ENCODE results near the gene APPL2. TPM values are rescaled to one million over a fixed set of nuclear protein-coding genes. Genes with fewer than 3 reads are reported as not detected.
A peak's percentile ranks its signal among the peaks of the same experiment; 100 is the strongest.

The APPL2 gene
- total and polyA plus RNA-seq, 7 donors: 15.3 to 116 (median 46.5) TPM

DNA sequence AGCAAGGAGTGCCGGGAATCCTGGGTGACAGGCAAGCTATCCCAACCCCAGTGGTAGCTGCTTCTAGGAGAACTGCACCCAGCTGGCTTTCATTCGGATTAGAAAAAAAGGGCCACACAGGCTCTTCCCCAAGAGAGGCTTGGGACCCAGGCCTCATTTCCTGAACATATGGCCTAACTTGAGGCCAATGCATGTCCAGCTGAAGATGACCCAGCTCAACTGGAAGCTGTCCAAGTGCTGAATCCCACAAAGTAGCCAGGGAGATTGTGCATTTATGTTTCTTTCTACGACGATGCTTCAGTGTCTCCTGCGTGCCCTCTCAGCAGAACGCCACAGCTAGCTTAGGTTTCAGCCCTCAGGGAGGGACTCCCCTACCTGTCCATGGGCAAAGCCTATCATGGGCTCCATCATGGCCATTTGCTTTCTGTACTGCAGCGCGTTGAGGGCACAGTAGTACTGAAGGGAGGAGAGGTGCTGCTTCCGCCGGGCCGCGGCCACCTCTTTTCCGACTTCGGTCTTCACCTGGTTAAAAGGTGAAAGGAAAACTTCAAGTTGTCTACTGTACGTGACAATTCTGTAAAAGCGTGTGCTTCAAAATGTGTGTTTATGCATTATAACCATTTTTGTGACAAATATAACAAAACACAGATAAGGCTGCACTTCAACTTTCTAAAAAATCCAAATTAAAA, 29.1 kb downstream of the APPL2 start:
- DNase-seq: no peak
- H3K36me3 ChIP-seq: peaks cover 16 to 96% (median 58%) of the 10 kb centered on the region in 4 donors
- no peak for TF ChIP-seq POLR2AphosphoS5 (IDR thresholded peaks at IDR 0.05)
- TF ChIP-seq POLR2A (IDR thresholded peaks at IDR 0.05): no peak
- TF ChIP-seq, protein P1, sequence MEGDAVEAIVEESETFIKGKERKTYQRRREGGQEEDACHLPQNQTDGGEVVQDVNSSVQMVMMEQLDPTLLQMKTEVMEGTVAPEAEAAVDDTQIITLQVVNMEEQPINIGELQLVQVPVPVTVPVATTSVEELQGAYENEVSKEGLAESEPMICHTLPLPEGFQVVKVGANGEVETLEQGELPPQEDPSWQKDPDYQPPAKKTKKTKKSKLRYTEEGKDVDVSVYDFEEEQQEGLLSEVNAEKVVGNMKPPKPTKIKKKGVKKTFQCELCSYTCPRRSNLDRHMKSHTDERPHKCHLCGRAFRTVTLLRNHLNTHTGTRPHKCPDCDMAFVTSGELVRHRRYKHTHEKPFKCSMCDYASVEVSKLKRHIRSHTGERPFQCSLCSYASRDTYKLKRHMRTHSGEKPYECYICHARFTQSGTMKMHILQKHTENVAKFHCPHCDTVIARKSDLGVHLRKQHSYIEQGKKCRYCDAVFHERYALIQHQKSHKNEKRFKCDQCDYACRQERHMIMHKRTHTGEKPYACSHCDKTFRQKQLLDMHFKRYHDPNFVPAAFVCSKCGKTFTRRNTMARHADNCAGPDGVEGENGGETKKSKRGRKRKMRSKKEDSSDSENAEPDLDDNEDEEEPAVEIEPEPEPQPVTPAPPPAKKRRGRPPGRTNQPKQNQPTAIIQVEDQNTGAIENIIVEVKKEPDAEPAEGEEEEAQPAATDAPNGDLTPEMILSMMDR (IDR thresholded peaks at IDR 0.05): no peak
- peaks cover 0 to 4% (median 2%) of the 10 kb centered on the region in 4 donors for H3K4me1 ChIP-seq
- no peaks in the 10 kb centered on the region for H3K27me3 ChIP-seq
- no peak overlapping the region for H3K27ac ChIP-seq
- H3K9me3 ChIP-seq: no peaks in the 10 kb centered on the region
- 94 to 96% methylated on average over 16 of the region's 16 CpGs for WGBS, 2 donors
- intact Hi-C loops (cut with DNase I): no loop called here
- H3K4me3 ChIP-seq: no peak overlapping the region

DNA sequence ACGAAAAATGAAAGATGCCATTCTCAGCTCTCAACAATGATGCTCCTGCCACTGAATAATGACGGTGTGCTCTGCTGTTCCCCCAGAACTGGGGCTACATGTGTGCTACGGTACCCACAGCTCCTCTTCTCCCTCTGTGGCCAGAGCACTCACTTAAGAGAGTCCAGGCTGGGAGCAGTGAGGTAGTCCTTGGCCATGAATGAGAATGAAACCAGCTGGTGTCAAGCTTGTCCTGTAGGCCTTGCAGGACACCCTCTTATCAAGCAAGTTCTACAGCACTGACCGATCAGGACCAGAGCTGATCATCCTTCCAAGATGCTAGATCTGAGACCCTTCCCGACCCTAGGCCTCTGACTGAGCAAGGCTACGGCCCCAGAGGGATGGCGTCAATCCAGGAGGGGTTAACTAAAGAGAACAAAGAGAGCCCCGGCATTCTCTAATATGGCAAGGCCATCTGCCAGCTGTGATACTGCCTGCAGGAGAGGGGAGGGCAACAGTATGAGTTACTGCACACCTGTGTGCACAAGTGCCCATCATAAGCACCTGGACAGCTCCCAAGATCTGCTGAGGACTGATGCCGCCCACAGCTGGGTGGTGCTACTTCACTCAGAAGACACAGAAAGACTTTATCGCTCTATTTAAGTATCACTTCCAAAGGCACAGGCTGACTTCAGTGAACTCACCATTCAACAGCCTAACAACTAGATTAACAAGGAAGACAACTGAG, 30.5 kb downstream of the APPL2 start:
- 44 to 82% methylated on average over 10 of the region's 10 CpGs for WGBS, 2 donors
- DNase-seq: no peak
- Histone ChIP-seq H3K27me3 (no peaks in the 10 kb centered on the region), H3K27ac (peak overlapping the region in 1 of 4 donors; percentile 6), H3K9me3 (no peaks in the 10 kb centered on the region), H3K36me3 (peaks cover 16 to 88% (median 52%) of the 10 kb centered on the region in 4 donors), H3K4me3 (no peak overlapping the region), H3K4me1 (peaks cover 0 to 12% (median 5%) of the 10 kb centered on the region in 4 donors)
- intact Hi-C loops (cut with DNase I): no loop called here
- no peak for TF ChIP-seq POLR2AphosphoS5 (IDR thresholded peaks at IDR 0.05)
- no peak for TF ChIP-seq EP300 (IDR thresholded peaks at IDR 0.05)
- TF ChIP-seq, protein P1 (IDR thresholded peaks at IDR 0.05): no peak
- no peak for TF ChIP-seq POLR2A (IDR thresholded peaks at IDR 0.05)

DNA sequence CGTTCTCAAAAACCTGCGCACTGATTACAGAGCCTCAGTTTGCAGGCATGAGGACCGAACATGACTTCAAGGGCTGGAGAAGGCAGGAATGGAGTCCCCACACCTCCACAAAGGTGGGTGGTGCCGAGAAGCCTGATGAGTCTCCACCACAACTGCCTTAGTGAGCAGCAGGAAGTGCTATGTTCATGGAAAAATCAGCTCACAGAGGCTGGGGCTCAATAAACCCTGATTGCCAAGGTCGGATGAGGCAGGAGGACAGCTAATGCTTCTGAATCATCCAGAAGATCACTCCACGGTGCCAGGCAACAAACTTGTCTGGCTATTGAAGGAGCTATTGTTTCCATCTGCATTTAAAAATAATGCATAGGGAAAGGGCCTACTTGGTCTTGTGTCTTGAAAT, 31.1 kb downstream of the APPL2 start:
- Histone ChIP-seq H3K27ac (peak overlapping the region in 1 of 4 donors; percentile 6), H3K4me3 (no peak overlapping the region), H3K9me3 (no peaks in the 10 kb centered on the region), H3K27me3 (no peaks in the 10 kb centered on the region), H3K4me1 (peaks cover 0 to 12% (median 5%) of the 10 kb centered on the region in 4 donors), H3K36me3 (peaks cover 16 to 89% (median 52%) of the 10 kb centered on the region in 4 donors)
- WGBS, 2 donors: 66 to 85% methylated on average over 6 of the region's 6 CpGs
- DNase-seq: no peak
- intact Hi-C loops (cut with DNase I): no loop called here
- no peak for TF ChIP-seq EP300 (IDR thresholded peaks at IDR 0.05)
- no peak for TF ChIP-seq POLR2A (IDR thresholded peaks at IDR 0.05)
- TF ChIP-seq, protein P1 (IDR thresholded peaks at IDR 0.05): no peak
- TF ChIP-seq POLR2AphosphoS5 (IDR thresholded peaks at IDR 0.05): no peak

DNA sequence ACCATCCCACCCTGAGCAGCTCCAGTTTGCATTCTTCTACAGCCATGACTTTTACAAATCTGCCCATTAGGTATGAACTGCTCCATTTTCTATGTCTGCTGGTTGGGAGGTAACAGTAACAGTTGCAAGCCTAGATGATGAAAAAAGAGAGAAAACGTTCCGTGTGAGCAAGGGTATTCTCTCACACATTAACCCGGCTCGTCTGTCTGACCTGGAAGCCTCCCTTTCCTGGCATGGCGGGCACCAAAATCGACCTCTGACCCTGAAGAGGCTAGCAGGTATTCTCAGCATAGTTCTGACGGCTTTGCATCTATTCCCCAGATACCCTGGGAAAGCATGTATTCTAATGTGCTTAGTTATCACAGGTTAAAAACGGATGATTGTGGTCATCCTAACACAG, 31.8 kb downstream of the APPL2 start:
- WGBS, 2 donors: 95% methylated on average over 8 of the region's 8 CpGs
- H3K27me3 ChIP-seq: no peaks in the 10 kb centered on the region
- H3K4me3 ChIP-seq: no peak overlapping the region
- no peak overlapping the region for H3K27ac ChIP-seq
- DNase-seq: no peak
- H3K9me3 ChIP-seq: no peaks in the 10 kb centered on the region
- TF ChIP-seq, protein P1 (IDR thresholded peaks at IDR 0.05): no peak
- TF ChIP-seq EP300 (IDR thresholded peaks at IDR 0.05) (no peak), POLR2A (IDR thresholded peaks at IDR 0.05) (no peak), POLR2AphosphoS5 (IDR thresholded peaks at IDR 0.05) (no peak)
- intact Hi-C loops (cut with DNase I): no loop called here
- peaks cover 17 to 87% (median 48%) of the 10 kb centered on the region in 4 donors for H3K36me3 ChIP-seq
- H3K4me1 ChIP-seq: peaks cover 0 to 12% (median 5%) of the 10 kb centered on the region in 4 donors

Measured in sigmoid colon (tissue), 7 donors.